Measurements from ENCODE around the gene TRRAP.

DNA sequence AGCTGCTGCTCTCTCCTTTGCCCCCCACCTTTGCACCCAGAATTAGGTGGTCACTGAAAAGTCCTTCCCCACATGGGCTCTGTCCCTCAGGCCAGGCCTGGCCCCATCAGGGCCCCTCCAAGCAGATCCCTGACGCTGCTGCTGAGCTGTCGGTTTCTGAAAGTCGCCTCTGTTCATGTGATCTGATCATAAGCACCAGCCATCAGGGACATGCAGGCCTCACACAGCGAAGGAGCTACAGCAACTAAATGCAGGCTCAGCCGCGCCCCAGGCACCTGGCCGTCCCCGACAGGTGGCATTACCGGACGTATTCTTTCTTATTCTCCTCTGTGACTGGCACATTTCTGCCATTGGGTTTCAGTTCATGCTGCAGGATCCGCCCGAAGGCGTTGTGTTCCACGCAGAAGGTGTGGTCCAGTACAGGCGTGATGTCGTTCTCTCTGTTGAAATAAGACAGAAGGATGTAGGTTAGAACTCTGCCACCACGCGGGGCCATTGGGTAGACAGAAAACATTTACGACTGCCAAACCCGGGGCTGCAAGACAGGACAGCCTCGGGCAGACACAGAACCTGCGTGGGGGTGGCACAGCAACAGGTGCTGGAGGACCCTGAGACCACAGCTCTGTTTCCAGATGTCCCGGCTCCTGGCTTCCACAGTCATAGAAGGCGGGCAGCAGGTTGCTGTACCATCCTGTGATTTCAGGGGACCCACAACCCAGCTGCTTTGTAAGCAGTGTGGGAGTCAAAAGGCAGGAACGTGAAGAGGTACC lies 159.9 kb downstream of the TRRAP start:
- TF ChIP-seq, protein P1, sequence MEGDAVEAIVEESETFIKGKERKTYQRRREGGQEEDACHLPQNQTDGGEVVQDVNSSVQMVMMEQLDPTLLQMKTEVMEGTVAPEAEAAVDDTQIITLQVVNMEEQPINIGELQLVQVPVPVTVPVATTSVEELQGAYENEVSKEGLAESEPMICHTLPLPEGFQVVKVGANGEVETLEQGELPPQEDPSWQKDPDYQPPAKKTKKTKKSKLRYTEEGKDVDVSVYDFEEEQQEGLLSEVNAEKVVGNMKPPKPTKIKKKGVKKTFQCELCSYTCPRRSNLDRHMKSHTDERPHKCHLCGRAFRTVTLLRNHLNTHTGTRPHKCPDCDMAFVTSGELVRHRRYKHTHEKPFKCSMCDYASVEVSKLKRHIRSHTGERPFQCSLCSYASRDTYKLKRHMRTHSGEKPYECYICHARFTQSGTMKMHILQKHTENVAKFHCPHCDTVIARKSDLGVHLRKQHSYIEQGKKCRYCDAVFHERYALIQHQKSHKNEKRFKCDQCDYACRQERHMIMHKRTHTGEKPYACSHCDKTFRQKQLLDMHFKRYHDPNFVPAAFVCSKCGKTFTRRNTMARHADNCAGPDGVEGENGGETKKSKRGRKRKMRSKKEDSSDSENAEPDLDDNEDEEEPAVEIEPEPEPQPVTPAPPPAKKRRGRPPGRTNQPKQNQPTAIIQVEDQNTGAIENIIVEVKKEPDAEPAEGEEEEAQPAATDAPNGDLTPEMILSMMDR (IDR thresholded peaks at IDR 0.05) = no peak
- no peak for TF ChIP-seq POLR2A (IDR thresholded peaks at IDR 0.05)
